Activated naive CD8-positive, alpha-beta T cell treated with anti-CD3 and anti-CD28 coated beads, Interleukin-2, amount 50 U/mL, for 24 hours (primary cell): ENCODE results near the gene SULT6B1.

Source experiments
- ATAC-seq: fragments of 150-1000 bp; cut with Tn5 transposase; one replicate; pipeline ENCODE4 v1.10.0; 2021
- DNase-seq: peaks from one replicate; pipeline ENCODE4 v3.0.0; 2021
- H3K27ac Mint-ChIP-seq: one replicate; pipeline ENCODE4 v1.8.0; 2021; ENCODE audit warnings: mild to moderate bottlenecking, mixed read lengths
- H3K27me3 Mint-ChIP-seq: one replicate; pipeline ENCODE4 v1.8.0; 2021; ENCODE audit warnings: mixed read lengths
- H3K36me3 Mint-ChIP-seq: one replicate; pipeline ENCODE4 v1.8.0; 2021; ENCODE audit warnings: low read depth, mixed read lengths
- H3K4me1 Mint-ChIP-seq: one replicate; pipeline ENCODE4 v1.8.0; 2021; ENCODE audit warnings: mixed read lengths
- H3K4me3 Mint-ChIP-seq: one replicate; pipeline ENCODE4 v1.8.0; 2021; ENCODE audit warnings: mild to moderate bottlenecking, moderate library complexity, mixed read lengths
- H3K9me3 Mint-ChIP-seq: one replicate; pipeline ENCODE4 v1.8.0; 2021; ENCODE audit warnings: mixed read lengths

Gene SULT6B1

GRCh38 chr2:37148325-37148724 is 40.1 kb downstream of the SULT6B1 start:
- Mint-ChIP-seq H3K9me3 (no peaks in the 10 kb centered on the region), H3K4me1 (peaks cover 31% of the 10 kb centered on the region), H3K27ac (no peak overlapping the region), H3K27me3 (no peaks in the 10 kb centered on the region), H3K36me3 (peaks cover 51% of the 10 kb centered on the region), H3K4me3 (no peak overlapping the region)
- DNase-seq (no peak), ATAC-seq (no peak)

GRCh38 chr2:37146062-37146461 is 42.4 kb downstream of the SULT6B1 start:
- Mint-ChIP-seq H3K4me1 (peaks cover 13% of the 10 kb centered on the region), H3K36me3 (peaks cover 42% of the 10 kb centered on the region)

GRCh38 chr2:37143974-37144373 is 44.5 kb downstream of the SULT6B1 start:
- Mint-ChIP-seq H3K9me3 (no peaks in the 10 kb centered on the region), H3K27me3 (no peaks in the 10 kb centered on the region), H3K4me1 (no peaks in the 10 kb centered on the region), H3K4me3 (no peak overlapping the region), H3K27ac (no peak overlapping the region), H3K36me3 (peaks cover 46% of the 10 kb centered on the region)
- DNase-seq, result no peak
- ATAC-seq, result no peak

More at GRCh38 chr2:37146062-37146461, 42.4 kb downstream of the SULT6B1 start:
- H3K27me3 Mint-ChIP-seq, result no peaks in the 10 kb centered on the region
- ATAC-seq (no peak), DNase-seq (no peak)
- no peaks in the 10 kb centered on the region for H3K9me3 Mint-ChIP-seq
- no peak overlapping the region for H3K27ac Mint-ChIP-seq
- no peak overlapping the region for H3K4me3 Mint-ChIP-seq

GRCh38 chr2:37142546-37142945 is 45.9 kb downstream of the SULT6B1 start:
- ATAC-seq (no peak), DNase-seq (no peak)
- no peaks in the 10 kb centered on the region for H3K27me3 Mint-ChIP-seq
- H3K27ac Mint-ChIP-seq, result no peak overlapping the region
- H3K4me3 Mint-ChIP-seq, result no peak overlapping the region
- H3K4me1 Mint-ChIP-seq, result no peaks in the 10 kb centered on the region
- peaks cover 41% of the 10 kb centered on the region for H3K36me3 Mint-ChIP-seq
- no peaks in the 10 kb centered on the region for H3K9me3 Mint-ChIP-seq

GRCh38 chr2:37132914-37133313 is 55.6 kb downstream of the SULT6B1 start:
- DNase-seq (no peak), ATAC-seq (no peak)
- Mint-ChIP-seq H3K4me3 (no peak overlapping the region), H3K36me3 (peaks cover 48% of the 10 kb centered on the region), H3K27ac (no peak overlapping the region), H3K27me3 (no peaks in the 10 kb centered on the region), H3K9me3 (no peaks in the 10 kb centered on the region), H3K4me1 (no peaks in the 10 kb centered on the region)

- no peak overlapping the region for H3K4me3 Mint-ChIP-seq
- H3K36me3 Mint-ChIP-seq, result peaks cover 46% of the 10 kb centered on the region
- DNase-seq (no peak), ATAC-seq (no peak)
- H3K27ac Mint-ChIP-seq, result no peak overlapping the region
- no peaks in the 10 kb centered on the region for H3K27me3 Mint-ChIP-seq
- H3K4me1 Mint-ChIP-seq, result no peaks in the 10 kb centered on the region
- no peaks in the 10 kb centered on the region for H3K9me3 Mint-ChIP-seq
Observed at GRCh38 chr2:37125416-37125815, 63.1 kb downstream of the SULT6B1 start.

GRCh38 chr2:37119157-37119556 is 69.3 kb downstream of the SULT6B1 start:
- no peak overlapping the region for H3K27ac Mint-ChIP-seq
- ATAC-seq (no peak), DNase-seq (no peak)
- peaks cover 23% of the 10 kb centered on the region for H3K36me3 Mint-ChIP-seq
- no peaks in the 10 kb centered on the region for H3K9me3 Mint-ChIP-seq
- H3K27me3 Mint-ChIP-seq, result no peaks in the 10 kb centered on the region
- no peaks in the 10 kb centered on the region for H3K4me1 Mint-ChIP-seq
- H3K4me3 Mint-ChIP-seq, result no peak overlapping the region
